ENCODE measurements around the gene PDE12.

Gene PDE12

GRCh38 chr3:57555738-57556458 is at the start of gene PDE12:
Gene PDE12 (plus strand): TSS chr3:57556274. CDS start chr3:57556380, 106 bp downstream.
- DNase-seq (ENCODE audit: low read depth, low spot score) = peak; percentile 62

- DNase-seq (ENCODE audit: low read depth, low spot score) = no peak
Observed at GRCh38 chr3:57512166-57512565, 43.9 kb upstream of the PDE12 start.

GRCh38 chr3:57518276-57518915 is 37.7 kb upstream of the PDE12 start:
- DNase-seq (ENCODE audit: low read depth, low spot score) = no peak

GRCh38 chr3:57530071-57530608 is 25.9 kb upstream of the PDE12 start:
- DNase-seq (ENCODE audit: low read depth, low spot score) = no peak

- no peak for DNase-seq (ENCODE audit: low read depth, low spot score)
Observed at GRCh38 chr3:57538465-57538864, 17.6 kb upstream of the PDE12 start.

- DNase-seq (ENCODE audit: low read depth, low spot score) = no peak
Observed at GRCh38 chr3:57544181-57545125, 11.6 kb upstream of the PDE12 start, which contains the start of gene DNAH12. Gene DNAH12 (minus strand): TSS chr3:57544344. CDS start chr3:57542870, 1,474 bp downstream.

- DNase-seq (ENCODE audit: low read depth, low spot score) = no peak
Observed at GRCh38 chr3:57545636-57546268, 10.3 kb upstream of the PDE12 start.

- no peak for DNase-seq (ENCODE audit: low read depth, low spot score)
Observed at GRCh38 chr3:57546616-57547015, 9.5 kb upstream of the PDE12 start.

- DNase-seq (ENCODE audit: low read depth, low spot score) = no peak
Observed at GRCh38 chr3:57555306-57555705, 768 bp upstream of the PDE12 start.

GRCh38 chr3:57556459-57557084 is 498 bp downstream of the PDE12 start:
- no peak for DNase-seq (ENCODE audit: low read depth, low spot score)

- DNase-seq (ENCODE audit: low read depth, low spot score) = no peak
Observed at GRCh38 chr3:57557085-57557537, 1.0 kb downstream of the PDE12 start.

- DNase-seq (ENCODE audit: low read depth, low spot score) = no peak
Observed at GRCh38 chr3:57559526-57559925, 3.5 kb downstream of the PDE12 start.

GRCh38 chr3:57569859-57570450 is 13.9 kb downstream of the PDE12 start:
- no peak for DNase-seq (ENCODE audit: low read depth, low spot score)

GRCh38 chr3:57570878-57571277 is 14.8 kb downstream of the PDE12 start:
- DNase-seq (ENCODE audit: low read depth, low spot score) = no peak

GRCh38 chr3:57572096-57572495 is 16.0 kb downstream of the PDE12 start:
- no peak for DNase-seq (ENCODE audit: low read depth, low spot score)

- no peak for DNase-seq (ENCODE audit: low read depth, low spot score)
Observed at GRCh38 chr3:57575966-57576626, 20.0 kb downstream of the PDE12 start.

GRCh38 chr3:57577801-57578200 is 21.7 kb downstream of the PDE12 start:
- no peak for DNase-seq (ENCODE audit: low read depth, low spot score)

GRCh38 chr3:57582474-57583168 is 26.5 kb downstream of the PDE12 start:
- DNase-seq (ENCODE audit: low read depth, low spot score) = no peak

- no peak for DNase-seq (ENCODE audit: low read depth, low spot score)
Observed at GRCh38 chr3:57583544-57583943, 27.5 kb downstream of the PDE12 start.

Measured in activated naive CD8-positive, alpha-beta T cell treated with anti-CD3 and anti-CD28 coated beads, Interleukin-2, amount 50 U/mL, for 16 hours (primary cell).